Stomach (tissue), 9 donors: ENCODE results near the gene EXOC4. TPM values are rescaled to one million over a fixed set of nuclear protein-coding genes. Genes with fewer than 3 reads are reported as not detected.

Experiments used
- DNase-seq, 2 donors: peaks; one replicate each; pipeline versions ENCODE4 v3.0.0 to v3.0.0-alpha.2; 2013 to 2019
- H3K27ac ChIP-seq, 5 donors: fragments of 200-600 bp in 4 of 5; sonication (generic) in 4 of 5; one replicate each; pipeline ENCODE4 v1.5.1; 2013 to 2019; ENCODE audit warnings: mild to moderate bottlenecking in 1 of 5, moderate library complexity in 1 of 5
- H3K27me3 ChIP-seq, 3 donors: fragments of 200-600 bp; sonication (generic); one replicate each; pipeline ENCODE4 v1.5.1; 2017 to 2019; ENCODE audit warnings: mixed run types in 1 of 3
- H3K36me3 ChIP-seq, 4 donors: fragments of 200-600 bp; sonication (generic); 1 replicate in 3 of 4; 2 replicates in 1 of 4; pipeline ENCODE4 v1.5.1; 2016 to 2019
- H3K4me1 ChIP-seq, 4 donors: fragments of 200-600 bp; sonication (generic); one replicate each; pipeline ENCODE4 v1.5.1; 2016 to 2019
- H3K4me3 ChIP-seq, 4 donors: fragments of 200-600 bp; sonication (generic) in 3 of 4; one replicate each; pipeline ENCODE4 v1.5.1; 2016 to 2019; ENCODE audit warnings: mild to moderate bottlenecking in 1 of 4
- H3K9me3 ChIP-seq, 4 donors: fragments of 200-600 bp; sonication (generic); one replicate each; pipeline ENCODE4 v1.5.1; 2016 to 2019
- CTCF ChIP-seq, 7 experiments: fragments of 450-650 bp in 4 of 7; fragments of 200-600 bp in 3 of 7; sonication (generic) in 3 of 7; IDR thresholded peaks; one replicate each; pipeline ENCODE4 v1.5.1; 2016 to 2019; ENCODE audit warnings: antibody characterized with exemption in 7 of 7, control low read depth in 2 of 7, mild to moderate bottlenecking in 1 of 7
- EP300 ChIP-seq: sonication (generic); formaldehyde crosslinking; IDR thresholded peaks from one replicate; pipeline ENCODE4 v1.6.1; 2017; ENCODE audit warnings: antibody characterized with exemption
- POLR2A ChIP-seq, 4 donors: fragments of 450-650 bp; IDR thresholded peaks; one replicate each; pipeline ENCODE4 v1.6.1; 2016; ENCODE audit warnings: antibody characterized with exemption in 4 of 4, control low read depth in 2 of 4, mild to moderate bottlenecking in 1 of 4, moderate library complexity in 1 of 4
- POLR2AphosphoS5 ChIP-seq, 3 donors: sonication (generic); formaldehyde crosslinking; IDR thresholded peaks; one replicate each; pipeline ENCODE4 v1.6.1; 2016; ENCODE audit warnings: antibody characterized with exemption in 3 of 3
- WGBS, 5 donors: extraction: QIAGEN DNeasy Blood & Tissue Kit in 3 of 5; methylation state at CpG; one replicate each; pipeline versions ENCODE4 v1.1.5 to v1.1.7; 2013 to 2018; 5-methylcytosine and 5-hydroxymethylcytosine counted together
- intact Hi-C: fragments of 100-400 bp; cut with DNase I; formaldehyde crosslinking; loops from one replicate; pipeline ENCODE4 v1.15.1; 2023; ENCODE audit warnings: low total_unique reads
- polyA plus RNA-seq, 3 donors: library from polyadenylated mRNA; stranded (reverse); fragments of 200-250 nt; gene quantifications; one replicate each; pipeline ENCODE4 v1.2.3, GENCODE V29; 2013
- total RNA-seq, 5 donors: library from RNA; depleted of rRNA; stranded (reverse); fragments of >200 nt; gene quantifications; one replicate each; pipeline versions ENCODE4 v1.1.0 to v1.2.3, GENCODE V29; 2014 to 2016
- donor health status: healthy with polysubstance abuse.
- donor health status: Bipolar disorder and iron deficiency.
- donor health status: healthy.

EXOC4 gene
- total and polyA plus RNA-seq, 8 donors, result 14.1 to 339 (median 61.1) TPM

- WGBS, 5 donors, result 35 to 64% (median 54%) methylated on average over 3 of the region's 3 CpGs
- Histone ChIP-seq H3K27ac (no peak overlapping the region), H3K27me3 (no peaks in the 10 kb centered on the region), H3K36me3 (no peaks in the 10 kb centered on the region), H3K4me1 (peaks cover 0 to 12% (median 4%) of the 10 kb centered on the region in 4 donors), H3K9me3 (no peaks in the 10 kb centered on the region), H3K4me3 (no peak overlapping the region)
- DNase-seq, result no peak
- TF ChIP-seq POLR2A (IDR thresholded peaks at IDR 0.05) (no peak), CTCF (IDR thresholded peaks at IDR 0.05) (no peak), POLR2AphosphoS5 (IDR thresholded peaks at IDR 0.05) (no peak), EP300 (no peak)
- intact Hi-C loops, result no loop called here
Observed at GRCh38 chr7:133681529-133681928, 428.7 kb downstream of the EXOC4 start.

DNA sequence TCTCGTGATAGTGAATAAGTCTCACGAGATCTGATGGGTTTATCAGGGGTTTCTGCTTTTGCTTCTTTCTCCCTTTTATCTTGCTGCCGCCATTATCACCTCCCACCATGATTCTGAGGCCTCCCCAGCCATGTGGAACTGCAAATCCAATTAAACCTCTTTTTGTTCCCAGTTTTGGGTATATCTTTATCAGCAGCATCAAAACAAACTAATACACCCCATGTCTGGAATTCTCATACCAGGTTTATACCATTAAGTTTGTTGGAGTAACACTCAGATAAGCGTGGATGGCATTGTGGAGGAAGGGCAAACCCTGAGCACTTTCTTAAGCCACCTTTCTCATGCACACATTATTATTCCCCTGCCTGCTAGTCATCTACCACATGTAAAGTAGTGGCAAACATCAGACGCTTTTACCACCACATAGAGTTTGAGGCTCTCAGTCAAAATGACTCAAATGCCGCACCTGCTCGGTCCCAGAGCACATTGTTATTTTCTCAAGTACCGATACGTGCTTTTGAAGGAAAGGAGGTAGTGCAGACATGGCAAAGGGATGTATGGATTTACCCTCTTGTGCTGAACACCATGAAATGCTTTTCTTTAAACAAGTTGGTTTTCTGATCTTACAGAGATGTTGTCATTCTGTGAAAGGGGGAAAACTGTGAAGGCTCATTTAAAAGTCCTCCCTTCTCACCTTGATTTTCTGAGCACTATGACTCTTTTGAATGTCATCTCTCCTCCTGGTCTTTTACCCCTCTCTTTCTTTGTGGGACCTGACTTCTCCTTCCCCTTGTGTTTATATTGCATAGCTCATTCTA lies 429.7 kb downstream of the EXOC4 start:
- Histone ChIP-seq H3K4me1 (peaks cover 0 to 12% (median 4%) of the 10 kb centered on the region in 4 donors), H3K36me3 (no peaks in the 10 kb centered on the region), H3K27ac (peak overlapping the region in 1 of 5 donors; percentile 54), H3K4me3 (no peak overlapping the region), H3K9me3 (no peaks in the 10 kb centered on the region), H3K27me3 (no peaks in the 10 kb centered on the region)
- intact Hi-C loops, result no loop called here
- peak in 1 of 2 donors; percentile 35 for DNase-seq
- no peak for TF ChIP-seq POLR2A (IDR thresholded peaks at IDR 0.05)
- TF ChIP-seq EP300, result no peak
- no peak for TF ChIP-seq POLR2AphosphoS5 (IDR thresholded peaks at IDR 0.05)
- TF ChIP-seq CTCF (IDR thresholded peaks at IDR 0.05), result no peak
- WGBS, 5 donors, result 43 to 59% (median 54%) methylated on average over 9 of the region's 9 CpGs

- no peak overlapping the region for H3K4me3 ChIP-seq
- no peaks in the 10 kb centered on the region for H3K27me3 ChIP-seq
- intact Hi-C loops, result no loop called here
- H3K9me3 ChIP-seq, result no peaks in the 10 kb centered on the region
- no peaks in the 10 kb centered on the region for H3K36me3 ChIP-seq
- DNase-seq, result peak in 1 of 2 donors; percentile 41
- TF ChIP-seq CTCF (IDR thresholded peaks at IDR 0.05) (no peak), POLR2AphosphoS5 (IDR thresholded peaks at IDR 0.05) (peak in 2 of 3 donors; percentile 41 to 72), POLR2A (IDR thresholded peaks at IDR 0.05) (no peak), EP300 (no peak)
- 34 to 61% (median 41%) methylated on average over 2 of the region's 2 CpGs for WGBS, 5 donors
- H3K27ac ChIP-seq, result no peak overlapping the region
- H3K4me1 ChIP-seq, result peaks cover 0 to 12% (median 4%) of the 10 kb centered on the region in 4 donors
Observed at GRCh38 chr7:133683182-133683454, 430.2 kb downstream of the EXOC4 start.

- Histone ChIP-seq H3K9me3 (no peaks in the 10 kb centered on the region), H3K27ac (no peak overlapping the region), H3K27me3 (no peaks in the 10 kb centered on the region), H3K4me3 (no peak overlapping the region), H3K4me1 (peaks cover 0 to 5% (median under 1%) of the 10 kb centered on the region in 4 donors), H3K36me3 (no peaks in the 10 kb centered on the region)
- intact Hi-C loops, result no loop called here
- 73 to 91% (median 86%) methylated on average over 3 of the region's 3 CpGs for WGBS, 5 donors
- no peak for DNase-seq
- TF ChIP-seq CTCF (IDR thresholded peaks at IDR 0.05) (no peak), POLR2AphosphoS5 (IDR thresholded peaks at IDR 0.05) (no peak), EP300 (no peak)
Observed at GRCh38 chr7:133688483-133689239, 435.8 kb downstream of the EXOC4 start.
